ENCODE results near the gene SLMAP. TPM values are rescaled to one million over a fixed set of nuclear protein-coding genes. Genes with fewer than 3 reads are reported as not detected.
A peak's percentile ranks its signal among the peaks of the same experiment; 100 is the strongest.

Gene SLMAP
- total and polyA plus RNA-seq, 2 experiments from 2014 or later = 32.1 to 73.0 TPM

DNA sequence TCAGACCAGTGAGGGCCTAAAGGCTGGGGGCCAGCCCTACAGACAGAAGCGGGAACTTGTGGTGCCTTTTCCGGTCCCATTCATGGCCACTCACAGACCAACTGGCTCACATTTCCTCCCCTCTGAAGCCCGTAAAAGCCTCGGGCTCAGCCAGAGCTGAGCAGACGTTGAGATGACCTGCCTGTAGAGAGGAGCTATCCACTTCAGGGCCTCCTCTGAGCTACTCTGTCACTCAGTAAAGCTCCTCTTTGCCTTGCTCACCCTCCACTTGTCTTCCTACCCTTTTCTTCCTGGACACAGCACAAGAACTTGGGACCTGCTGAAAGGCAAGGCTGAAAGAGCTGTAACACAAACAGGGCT lies 53.5 kb downstream of the SLMAP start:
- Histone ChIP-seq H3K36me3 (ENCODE audit: insufficient read depth) (no peaks in the 10 kb centered on the region), H2AFZ (no peak overlapping the region), H3K4me2 (no peak overlapping the region), H3K27ac (ENCODE audit: low read depth) (no peak overlapping the region), H3K27me3 (ENCODE audit: insufficient read depth) (no peaks in the 10 kb centered on the region), H3F3A (replicated peaks; ENCODE audit: low read depth) (no peaks in the 10 kb centered on the region), H3K9me2 (ENCODE audit: insufficient read depth) (no peaks in the 10 kb centered on the region), H3K4me3 (no peak overlapping the region), H3K79me2 (replicated peaks; ENCODE audit: insufficient read depth) (peaks cover 96% of the 10 kb centered on the region), H3K4me1 (ENCODE audit: insufficient read depth) (peaks cover 7% of the 10 kb centered on the region; the same call in 1 of the 2 replicates), H4K20me1 (replicated peaks; ENCODE audit: insufficient read depth) (peaks cover 15% of the 10 kb centered on the region)
- no peak overlapping the region for H3K27ac Mint-ChIP-seq
- peaks cover 27% of the 10 kb centered on the region for H3K4me1 Mint-ChIP-seq
- ATAC-seq = peak; percentile 47
- DNase-seq (ENCODE audit: low spot score) = no peak
- TF ChIP-seq ZNF331 (CRISPR knock-in tag; IDR thresholded peaks at IDR 0.05; ENCODE audit: low read depth) (no peak), EZH2 (IDR thresholded peaks at IDR 0.05; ENCODE audit: low read depth, unreplicated experiment) (no peak), STAT1 (IDR thresholded peaks at IDR 0.05; ENCODE audit: unreplicated experiment) (no peak), POLR2AphosphoS5 (IDR thresholded peaks at IDR 0.05; ENCODE audit: low read depth) (no peak)
- no peaks in the 10 kb centered on the region for H3K36me3 Mint-ChIP-seq (ENCODE audit: low read depth)
- H3K27me3 Mint-ChIP-seq (ENCODE audit: insufficient read depth, low read depth, poor library complexity) = peaks cover 7% of the 10 kb centered on the region
- H3K4me3 Mint-ChIP-seq = no peak overlapping the region
- no peaks in the 10 kb centered on the region for H3K9me3 Mint-ChIP-seq

DNA sequence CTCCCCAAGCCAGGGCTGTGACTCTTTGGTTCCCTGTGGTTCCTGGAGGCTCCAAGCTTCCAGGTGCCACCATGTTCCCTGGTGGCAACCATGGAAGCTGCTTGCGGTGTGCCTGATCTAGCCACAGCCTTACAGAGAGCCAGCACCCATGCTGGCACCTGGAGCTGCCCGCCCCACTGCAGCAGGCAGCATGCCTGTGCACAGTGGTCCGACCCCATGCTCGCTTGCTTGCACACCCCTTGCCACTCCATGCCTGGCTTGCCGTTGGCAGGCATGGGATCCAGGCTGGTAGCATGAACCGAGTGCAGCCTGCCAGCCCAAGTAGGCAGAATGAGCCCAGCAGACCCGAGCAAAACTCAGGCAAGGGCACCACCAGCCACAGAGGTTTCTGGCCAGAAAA lies 53.9 kb downstream of the SLMAP start:
- Histone ChIP-seq H3K79me2 (replicated peaks; ENCODE audit: insufficient read depth) (peaks cover 96% of the 10 kb centered on the region), H2AFZ (no peak overlapping the region), H3K4me1 (ENCODE audit: insufficient read depth) (peaks cover 12% of the 10 kb centered on the region; the same call in 1 of the 2 replicates), H3K27ac (ENCODE audit: low read depth) (no peak overlapping the region), H3K27me3 (ENCODE audit: insufficient read depth) (no peaks in the 10 kb centered on the region), H3K4me2 (no peak overlapping the region), H3K36me3 (ENCODE audit: insufficient read depth) (no peaks in the 10 kb centered on the region), H4K20me1 (replicated peaks; ENCODE audit: insufficient read depth) (peaks cover 15% of the 10 kb centered on the region), H3K9me2 (ENCODE audit: insufficient read depth) (no peaks in the 10 kb centered on the region), H3F3A (replicated peaks; ENCODE audit: low read depth) (no peaks in the 10 kb centered on the region), H3K4me3 (no peak overlapping the region)
- ATAC-seq (no peak), DNase-seq (ENCODE audit: low spot score) (no peak)
- no peak overlapping the region for H3K27ac Mint-ChIP-seq
- no peak overlapping the region for H3K4me3 Mint-ChIP-seq
- H3K36me3 Mint-ChIP-seq (ENCODE audit: low read depth) = no peaks in the 10 kb centered on the region
- peaks cover 28% of the 10 kb centered on the region for H3K4me1 Mint-ChIP-seq
- no peaks in the 10 kb centered on the region for H3K9me3 Mint-ChIP-seq
- peaks cover 7% of the 10 kb centered on the region for H3K27me3 Mint-ChIP-seq (ENCODE audit: insufficient read depth, low read depth, poor library complexity)
- TF ChIP-seq EZH2 (IDR thresholded peaks at IDR 0.05; ENCODE audit: low read depth, unreplicated experiment) (no peak), CREB1 (CRISPR knock-in tag; IDR thresholded peaks at IDR 0.05; ENCODE audit: low read depth) (no peak), ZNF114 (CRISPR knock-in tag; IDR thresholded peaks at IDR 0.05) (no peak), JUNB (IDR thresholded peaks at IDR 0.05; ENCODE audit: unreplicated experiment) (no peak), STAT1 (IDR thresholded peaks at IDR 0.05; ENCODE audit: unreplicated experiment) (no peak), ZNF331 (CRISPR knock-in tag; IDR thresholded peaks at IDR 0.05; ENCODE audit: low read depth) (no peak), NANOG (IDR thresholded peaks at IDR 0.05; ENCODE audit: borderline replicate concordance) (no peak), EZH2phosphoT487 (IDR thresholded peaks at IDR 0.05; ENCODE audit: unreplicated experiment) (no peak), POLR2AphosphoS5 (IDR thresholded peaks at IDR 0.05; ENCODE audit: low read depth) (no peak)
- TF ChIP-seq, protein P1, sequence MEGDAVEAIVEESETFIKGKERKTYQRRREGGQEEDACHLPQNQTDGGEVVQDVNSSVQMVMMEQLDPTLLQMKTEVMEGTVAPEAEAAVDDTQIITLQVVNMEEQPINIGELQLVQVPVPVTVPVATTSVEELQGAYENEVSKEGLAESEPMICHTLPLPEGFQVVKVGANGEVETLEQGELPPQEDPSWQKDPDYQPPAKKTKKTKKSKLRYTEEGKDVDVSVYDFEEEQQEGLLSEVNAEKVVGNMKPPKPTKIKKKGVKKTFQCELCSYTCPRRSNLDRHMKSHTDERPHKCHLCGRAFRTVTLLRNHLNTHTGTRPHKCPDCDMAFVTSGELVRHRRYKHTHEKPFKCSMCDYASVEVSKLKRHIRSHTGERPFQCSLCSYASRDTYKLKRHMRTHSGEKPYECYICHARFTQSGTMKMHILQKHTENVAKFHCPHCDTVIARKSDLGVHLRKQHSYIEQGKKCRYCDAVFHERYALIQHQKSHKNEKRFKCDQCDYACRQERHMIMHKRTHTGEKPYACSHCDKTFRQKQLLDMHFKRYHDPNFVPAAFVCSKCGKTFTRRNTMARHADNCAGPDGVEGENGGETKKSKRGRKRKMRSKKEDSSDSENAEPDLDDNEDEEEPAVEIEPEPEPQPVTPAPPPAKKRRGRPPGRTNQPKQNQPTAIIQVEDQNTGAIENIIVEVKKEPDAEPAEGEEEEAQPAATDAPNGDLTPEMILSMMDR (conservative IDR thresholded peaks at IDR 0.05; ENCODE audit: low read depth in 2 of 2) = no peak
- TF ChIP-seq, protein P2, sequence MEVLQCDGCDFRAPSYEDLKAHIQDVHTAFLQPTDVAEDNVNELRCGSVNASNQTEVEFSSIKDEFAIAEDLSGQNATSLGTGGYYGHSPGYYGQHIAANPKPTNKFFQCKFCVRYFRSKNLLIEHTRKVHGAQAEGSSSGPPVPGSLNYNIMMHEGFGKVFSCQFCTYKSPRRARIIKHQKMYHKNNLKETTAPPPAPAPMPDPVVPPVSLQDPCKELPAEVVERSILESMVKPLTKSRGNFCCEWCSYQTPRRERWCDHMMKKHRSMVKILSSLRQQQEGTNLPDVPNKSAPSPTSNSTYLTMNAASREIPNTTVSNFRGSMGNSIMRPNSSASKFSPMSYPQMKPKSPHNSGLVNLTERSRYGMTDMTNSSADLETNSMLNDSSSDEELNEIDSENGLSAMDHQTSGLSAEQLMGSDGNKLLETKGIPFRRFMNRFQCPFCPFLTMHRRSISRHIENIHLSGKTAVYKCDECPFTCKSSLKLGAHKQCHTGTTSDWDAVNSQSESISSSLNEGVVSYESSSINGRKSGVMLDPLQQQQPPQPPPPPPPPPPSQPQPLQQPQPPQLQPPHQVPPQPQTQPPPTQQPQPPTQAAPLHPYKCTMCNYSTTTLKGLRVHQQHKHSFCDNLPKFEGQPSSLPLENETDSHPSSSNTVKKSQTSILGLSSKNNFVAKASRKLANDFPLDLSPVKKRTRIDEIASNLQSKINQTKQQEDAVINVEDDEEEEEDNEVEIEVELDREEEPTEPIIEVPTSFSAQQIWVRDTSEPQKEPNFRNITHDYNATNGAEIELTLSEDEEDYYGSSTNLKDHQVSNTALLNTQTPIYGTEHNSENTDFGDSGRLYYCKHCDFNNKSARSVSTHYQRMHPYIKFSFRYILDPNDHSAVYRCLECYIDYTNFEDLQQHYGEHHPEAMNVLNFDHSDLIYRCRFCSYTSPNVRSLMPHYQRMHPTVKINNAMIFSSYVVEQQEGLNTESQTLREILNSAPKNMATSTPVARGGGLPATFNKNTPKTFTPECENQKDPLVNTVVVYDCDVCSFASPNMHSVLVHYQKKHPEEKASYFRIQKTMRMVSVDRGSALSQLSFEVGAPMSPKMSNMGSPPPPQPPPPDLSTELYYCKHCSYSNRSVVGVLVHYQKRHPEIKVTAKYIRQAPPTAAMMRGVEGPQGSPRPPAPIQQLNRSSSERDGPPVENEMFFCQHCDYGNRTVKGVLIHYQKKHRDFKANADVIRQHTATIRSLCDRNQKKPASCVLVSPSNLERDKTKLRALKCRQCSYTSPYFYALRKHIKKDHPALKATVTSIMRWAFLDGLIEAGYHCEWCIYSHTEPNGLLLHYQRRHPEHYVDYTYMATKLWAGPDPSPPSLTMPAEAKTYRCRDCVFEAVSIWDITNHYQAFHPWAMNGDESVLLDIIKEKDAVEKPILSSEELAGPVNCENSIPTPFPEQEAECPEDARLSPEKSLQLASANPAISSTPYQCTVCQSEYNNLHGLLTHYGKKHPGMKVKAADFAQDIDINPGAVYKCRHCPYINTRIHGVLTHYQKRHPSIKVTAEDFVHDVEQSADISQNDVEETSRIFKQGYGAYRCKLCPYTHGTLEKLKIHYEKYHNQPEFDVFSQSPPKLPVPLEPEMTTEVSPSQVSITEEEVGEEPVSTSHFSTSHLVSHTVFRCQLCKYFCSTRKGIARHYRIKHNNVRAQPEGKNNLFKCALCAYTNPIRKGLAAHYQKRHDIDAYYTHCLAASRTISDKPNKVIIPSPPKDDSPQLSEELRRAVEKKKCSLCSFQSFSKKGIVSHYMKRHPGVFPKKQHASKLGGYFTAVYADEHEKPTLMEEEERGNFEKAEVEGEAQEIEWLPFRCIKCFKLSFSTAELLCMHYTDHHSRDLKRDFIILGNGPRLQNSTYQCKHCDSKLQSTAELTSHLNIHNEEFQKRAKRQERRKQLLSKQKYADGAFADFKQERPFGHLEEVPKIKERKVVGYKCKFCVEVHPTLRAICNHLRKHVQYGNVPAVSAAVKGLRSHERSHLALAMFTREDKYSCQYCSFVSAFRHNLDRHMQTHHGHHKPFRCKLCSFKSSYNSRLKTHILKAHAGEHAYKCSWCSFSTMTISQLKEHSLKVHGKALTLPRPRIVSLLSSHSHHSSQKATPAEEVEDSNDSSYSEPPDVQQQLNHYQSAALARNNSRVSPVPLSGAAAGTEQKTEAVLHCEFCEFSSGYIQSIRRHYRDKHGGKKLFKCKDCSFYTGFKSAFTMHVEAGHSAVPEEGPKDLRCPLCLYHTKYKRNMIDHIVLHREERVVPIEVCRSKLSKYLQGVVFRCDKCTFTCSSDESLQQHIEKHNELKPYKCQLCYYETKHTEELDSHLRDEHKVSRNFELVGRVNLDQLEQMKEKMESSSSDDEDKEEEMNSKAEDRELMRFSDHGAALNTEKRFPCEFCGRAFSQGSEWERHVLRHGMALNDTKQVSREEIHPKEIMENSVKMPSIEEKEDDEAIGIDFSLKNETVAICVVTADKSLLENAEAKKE (CRISPR knock-in tag; IDR thresholded peaks at IDR 0.05) = no peak
- TF ChIP-seq, protein P3, sequence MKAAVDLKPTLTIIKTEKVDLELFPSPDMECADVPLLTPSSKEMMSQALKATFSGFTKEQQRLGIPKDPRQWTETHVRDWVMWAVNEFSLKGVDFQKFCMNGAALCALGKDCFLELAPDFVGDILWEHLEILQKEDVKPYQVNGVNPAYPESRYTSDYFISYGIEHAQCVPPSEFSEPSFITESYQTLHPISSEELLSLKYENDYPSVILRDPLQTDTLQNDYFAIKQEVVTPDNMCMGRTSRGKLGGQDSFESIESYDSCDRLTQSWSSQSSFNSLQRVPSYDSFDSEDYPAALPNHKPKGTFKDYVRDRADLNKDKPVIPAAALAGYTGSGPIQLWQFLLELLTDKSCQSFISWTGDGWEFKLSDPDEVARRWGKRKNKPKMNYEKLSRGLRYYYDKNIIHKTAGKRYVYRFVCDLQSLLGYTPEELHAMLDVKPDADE (IDR thresholded peaks at IDR 0.05) = no peak
